Activated T-helper 1 cell treated with anti-CD3 and anti-CD28 coated beads, Interleukin-2, amount 50 U/mL, for 16 hours (primary cell): Measurements from ENCODE around the gene CGB1.

ENCODE experiments used
- DNase-seq, 2 donors: peaks; one replicate each; pipeline ENCODE4 v3.0.0-alpha.2; 2020; ENCODE audit warnings: low read depth in 1 of 2, low spot score in 1 of 2

CGB1 gene

GRCh38 chr19:48997972-48998371 lies 38.7 kb downstream of the CGB1 start:
- DNase-seq, result no peak

DNA sequence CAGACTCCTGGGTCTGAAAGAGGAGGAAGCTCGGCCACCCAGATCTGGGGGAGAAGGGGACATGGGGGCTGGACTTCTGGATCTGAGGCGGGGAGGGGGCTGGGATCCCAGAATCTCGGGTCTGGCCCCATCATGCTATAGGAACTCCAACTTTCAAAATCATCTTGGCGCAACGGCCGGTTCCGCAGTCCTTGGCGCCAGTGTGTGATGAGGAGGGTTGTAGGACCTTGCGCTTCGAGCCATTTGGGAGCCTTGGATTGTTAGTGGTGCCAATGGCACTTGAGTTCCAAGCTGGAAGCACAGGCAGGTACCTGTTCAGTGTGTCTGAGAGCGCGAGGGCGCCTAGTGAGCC lies 42.7 kb downstream of the CGB1 start:
- no peak for DNase-seq

- DNase-seq, result peak; percentile 98 to 99
Measured at GRCh38 chr19:48993175-48994034, 43.3 kb downstream of the CGB1 start, which contains the start of the genes GYS1 and RUVBL2. TSS of gene GYS1 (minus strand) at chr19:48993309. CDS start at chr19:48993112, 197 bp downstream. TSS of gene RUVBL2 (plus strand) at chr19:48993887. CDS start at chr19:48993912, 25 bp downstream.

DNA sequence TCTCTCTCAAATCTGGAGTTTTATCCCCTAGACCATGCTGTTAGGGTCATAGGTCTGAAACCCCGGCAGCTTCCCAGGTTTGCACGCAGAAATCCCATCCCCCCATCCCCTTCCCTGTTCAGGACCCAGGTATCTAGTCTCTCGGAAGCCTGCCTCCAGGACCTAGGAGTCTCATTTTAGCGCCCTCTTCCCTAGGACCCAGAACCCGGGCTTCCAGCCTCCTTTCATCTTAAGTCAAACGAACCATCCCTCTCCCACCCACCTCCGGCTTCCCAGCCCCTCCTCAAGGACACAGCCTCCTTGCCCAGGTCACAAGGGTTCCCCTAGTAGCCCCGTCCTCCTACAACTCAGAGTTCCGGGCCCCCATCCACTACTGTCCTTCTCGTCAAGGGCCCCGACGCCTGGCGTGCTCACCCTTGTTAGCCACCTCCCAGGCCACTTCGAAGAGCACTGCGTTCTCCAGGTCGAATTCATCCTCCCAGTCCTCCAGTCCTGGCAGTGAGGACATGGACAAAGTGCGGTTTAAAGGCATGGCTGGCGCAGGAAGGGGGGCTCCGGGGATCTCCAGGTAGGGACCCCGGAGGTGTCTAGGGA lies 44.0 kb downstream of the CGB1 start:
- DNase-seq, result no peak

- no peak for DNase-seq
Measured at GRCh38 chr19:48991873-48992580, 44.7 kb downstream of the CGB1 start.

- no peak for DNase-seq
Measured at GRCh38 chr19:48991011-48991609, 45.6 kb downstream of the CGB1 start.

- no peak for DNase-seq
Measured at GRCh38 chr19:48990400-48990799, 46.3 kb downstream of the CGB1 start.

DNA sequence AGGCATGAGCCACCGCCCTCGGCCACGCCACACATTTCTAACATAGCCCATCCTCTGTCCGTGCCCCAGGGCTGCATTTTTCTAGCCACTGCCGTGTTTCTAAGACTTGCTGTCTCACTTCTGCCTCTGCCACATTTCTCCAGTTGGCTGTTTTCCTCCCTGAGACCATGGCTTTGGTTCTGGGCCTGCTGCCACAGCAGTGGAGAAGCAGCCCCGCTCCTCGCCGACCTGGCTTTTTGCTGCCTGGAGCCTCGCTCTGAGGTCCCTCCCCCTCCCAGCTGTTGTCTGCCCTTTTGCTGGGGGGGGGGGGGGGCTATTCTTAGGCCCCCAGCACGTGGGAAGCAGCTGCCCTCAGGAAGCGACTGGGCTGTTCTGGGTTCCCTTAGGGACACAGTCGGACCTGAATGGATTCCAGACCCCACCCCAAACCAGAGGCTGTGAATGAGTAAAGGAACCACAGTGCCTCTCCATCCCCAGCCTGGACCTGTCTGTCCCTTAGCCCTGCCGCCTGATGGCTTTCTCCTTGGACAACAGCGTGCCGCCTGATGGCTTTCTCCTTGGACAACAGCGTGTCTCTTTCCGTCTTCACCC lies 46.9 kb downstream of the CGB1 start:
- DNase-seq, result no peak

DNA sequence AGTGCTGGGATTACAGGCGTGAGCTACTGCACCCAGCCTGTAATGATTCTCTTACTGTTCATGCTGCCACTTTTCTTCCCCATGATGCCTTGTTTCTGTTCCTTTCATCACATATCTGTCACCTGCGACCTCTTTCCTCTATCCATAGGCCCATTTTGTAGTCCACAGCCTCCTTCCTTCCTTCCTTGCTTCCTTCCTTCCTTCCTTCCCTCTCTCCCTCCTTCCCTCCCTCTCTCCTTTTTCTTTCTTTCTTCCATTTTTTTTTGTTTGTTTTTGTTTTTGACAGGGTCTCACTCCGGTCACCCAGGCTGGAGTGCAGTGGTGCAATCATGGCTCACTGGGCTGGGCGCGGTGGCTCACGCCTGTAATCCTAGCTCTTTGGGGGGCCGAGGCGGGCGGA lies 47.8 kb downstream of the CGB1 start:
- no peak for DNase-seq

DNA sequence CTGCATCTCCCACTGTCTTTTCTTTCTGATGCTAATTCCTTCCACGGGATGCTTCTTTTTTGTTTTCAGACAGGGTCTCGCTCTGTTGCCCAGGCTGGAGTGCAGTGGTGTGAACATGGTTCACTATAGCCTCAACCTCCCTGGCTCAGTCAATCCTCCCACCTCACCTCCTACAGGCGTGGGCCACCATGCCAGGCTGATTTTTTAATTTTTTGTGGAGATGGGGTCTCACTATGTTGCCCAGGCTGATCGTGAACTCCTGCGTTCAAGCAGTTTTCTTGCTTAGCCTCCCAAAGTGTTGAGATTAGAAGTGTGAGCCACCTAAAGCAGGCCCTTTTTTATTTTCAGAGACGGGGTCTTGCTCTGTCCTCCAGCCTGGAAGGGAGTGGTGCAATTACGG lies 48.4 kb downstream of the CGB1 start:
- DNase-seq, result no peak

DNA sequence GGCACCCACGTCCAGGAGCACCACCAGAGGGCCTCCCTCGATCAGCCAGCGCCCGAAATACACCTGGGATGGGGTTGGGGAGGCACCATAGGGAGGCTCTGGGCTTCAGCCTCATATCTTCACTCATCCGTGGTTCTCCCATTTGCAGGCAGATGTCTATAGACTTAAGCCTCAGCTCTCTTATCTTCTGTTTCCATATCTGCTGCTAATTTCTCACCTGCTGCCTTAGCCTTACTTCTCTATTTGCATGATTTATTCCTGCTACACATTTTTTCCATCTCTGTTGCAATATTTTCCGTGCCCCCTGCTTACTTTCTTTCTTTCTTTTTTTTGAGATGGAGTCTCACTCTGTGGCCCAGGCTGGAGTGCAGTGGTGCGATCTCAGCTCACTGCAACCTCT lies 49.4 kb downstream of the CGB1 start:
- DNase-seq, result no peak

DNA sequence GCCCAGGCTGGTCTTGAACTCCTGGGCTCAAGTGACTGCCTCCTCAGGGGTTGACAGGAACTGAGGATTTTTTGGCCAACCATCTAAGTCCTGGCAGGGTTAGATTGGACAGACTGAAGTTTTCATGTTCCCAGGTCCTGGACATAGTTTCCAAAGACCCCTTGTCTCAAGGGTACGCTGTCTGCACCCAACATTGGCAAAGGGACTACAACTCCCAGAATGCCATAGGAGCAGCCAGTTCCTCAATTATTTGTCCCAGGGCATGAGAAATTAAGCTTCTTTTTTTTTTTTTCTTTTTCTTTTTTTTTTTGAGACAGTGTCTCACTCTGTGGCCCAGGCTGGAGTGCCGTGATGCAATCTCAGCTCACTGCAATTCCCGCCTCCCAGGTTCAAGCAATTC lies 50.5 kb downstream of the CGB1 start:
- DNase-seq, result no peak

GRCh38 chr19:48985711-48986110 lies 51.0 kb downstream of the CGB1 start:
- no peak for DNase-seq
